SK-N-SH treated with all-trans-retinoic acid at 6 μM for 48 hours (cell line): ENCODE data around the gene RYR1.
"Not testable (repeated sequence)": the region's sequence is repeated elsewhere in the genome, so short reads cannot be mapped to it uniquely, and the experiment has no call there.

Experiments
- ATAC-seq: fragments of 200-7000 bp; cut with Tn5 transposase; 3 replicates; pipeline ENCODE4 v1.9.1; 2020; ENCODE audit warnings: mild to moderate bottlenecking, moderate library complexity
- ARNTL ChIP-seq: fragments of 450-650 bp; formaldehyde crosslinking; IDR thresholded peaks from 2 replicates; pipeline ENCODE4 v1.5.0; 2020; ENCODE audit warnings: low read depth, mild to moderate bottlenecking, moderate library complexity, borderline replicate concordance
- CREB5 ChIP-seq: fragments of 250-450 bp; sonication (Bioruptor Pico); IDR thresholded peaks from 2 replicates; pipeline ENCODE4 v1.5.1; 2020; ENCODE audit warnings: low read depth, mild to moderate bottlenecking, moderate library complexity
- CSDC2 ChIP-seq: fragments of 250-450 bp; sonication (Bioruptor Pico); IDR thresholded peaks from 2 replicates; pipeline ENCODE4 v1.5.0; 2020; ENCODE audit warnings: mild to moderate bottlenecking, moderate library complexity
- CSRNP3 ChIP-seq: fragments of 250-450 bp; sonication (Bioruptor Pico); IDR thresholded peaks from 2 replicates; pipeline ENCODE4 v1.5.1; 2021; ENCODE audit warnings: mild to moderate bottlenecking, moderate library complexity
- ESRRG ChIP-seq: fragments of 250-450 bp; sonication (Bioruptor Pico); IDR thresholded peaks from 2 replicates; pipeline ENCODE4 v1.6.1; 2021; ENCODE audit warnings: mild to moderate bottlenecking
- ISL1 ChIP-seq: fragments of 250-450 bp; sonication (Bioruptor Pico); IDR thresholded peaks from 2 replicates; pipeline ENCODE4 v2.1.2; 2022; ENCODE audit warnings: mild to moderate bottlenecking, moderate library complexity
- OSR1 ChIP-seq: fragments of 250-450 bp; sonication (Bioruptor Pico); IDR thresholded peaks from 2 replicates; pipeline ENCODE4 v1.8.0; 2022; ENCODE audit warnings: moderate library complexity, mild to moderate bottlenecking, inconsistent platforms
- PATZ1 ChIP-seq: fragments of 250-450 bp; sonication (Bioruptor Pico); IDR thresholded peaks from 2 replicates; pipeline ENCODE4 v1.8.0; 2020; ENCODE audit warnings: mild to moderate bottlenecking, moderate library complexity, borderline replicate concordance
- PPARA ChIP-seq: fragments of 250-450 bp; sonication (Bioruptor Pico); IDR thresholded peaks from 2 replicates; pipeline ENCODE4 v1.5.0; 2020; ENCODE audit warnings: mild to moderate bottlenecking, borderline replicate concordance
- RARB ChIP-seq: fragments of 250-450 bp; sonication (Bioruptor Pico); IDR thresholded peaks from 2 replicates; pipeline ENCODE4 v1.8.0; 2021; ENCODE audit warnings: mild to moderate bottlenecking, moderate library complexity
- SNAI2 ChIP-seq: fragments of 250-450 bp; sonication (Bioruptor Pico); IDR thresholded peaks from 2 replicates; pipeline ENCODE4 v1.5.0; 2020; ENCODE audit warnings: mild to moderate bottlenecking, moderate library complexity
- TCF4 ChIP-seq: fragments of 250-450 bp; sonication (Bioruptor Pico); IDR thresholded peaks from 2 replicates; pipeline ENCODE4 v1.8.0; 2021; ENCODE audit warnings: mild to moderate bottlenecking, moderate library complexity, borderline replicate concordance
- TOX ChIP-seq: fragments of 250-450 bp; sonication (Bioruptor Pico); IDR thresholded peaks from 2 replicates; pipeline ENCODE4 v1.8.0; 2021; ENCODE audit warnings: mild to moderate bottlenecking, moderate library complexity, borderline replicate concordance
- ZC3H10 ChIP-seq: fragments of 250-450 bp; sonication (Bioruptor Pico); IDR thresholded peaks from 2 replicates; pipeline ENCODE4 v1.5.1; 2021; ENCODE audit warnings: mild to moderate bottlenecking, moderate library complexity
- ZFP3 ChIP-seq: fragments of 250-450 bp; sonication (Bioruptor Pico); IDR thresholded peaks from 2 replicates; pipeline ENCODE4 v1.5.0; 2020; ENCODE audit warnings: mild to moderate bottlenecking, moderate library complexity
- ZFP30 ChIP-seq: fragments of 450-650 bp; formaldehyde crosslinking; IDR thresholded peaks from 2 replicates; pipeline ENCODE4 v1.5.0; 2022; ENCODE audit warnings: mild to moderate bottlenecking, moderate library complexity
- ZNF70 ChIP-seq: fragments of 450-650 bp; formaldehyde crosslinking; IDR thresholded peaks from 2 replicates; pipeline ENCODE4 v1.5.0; 2020; ENCODE audit warnings: mild to moderate bottlenecking, moderate library complexity
- ZNF8 ChIP-seq: fragments of 450-650 bp; formaldehyde crosslinking; IDR thresholded peaks from 2 replicates; pipeline ENCODE4 v1.5.0; 2020; ENCODE audit warnings: mild to moderate bottlenecking, moderate library complexity
- TF ChIP-seq, protein P1 (sequence below): fragments of 250-450 bp; sonication (Bioruptor Pico); IDR thresholded peaks from 2 replicates; pipeline ENCODE4 v1.8.0; 2021; ENCODE audit warnings: low read depth, mild to moderate bottlenecking, moderate library complexity, borderline replicate concordance

The RYR1 gene

DNA sequence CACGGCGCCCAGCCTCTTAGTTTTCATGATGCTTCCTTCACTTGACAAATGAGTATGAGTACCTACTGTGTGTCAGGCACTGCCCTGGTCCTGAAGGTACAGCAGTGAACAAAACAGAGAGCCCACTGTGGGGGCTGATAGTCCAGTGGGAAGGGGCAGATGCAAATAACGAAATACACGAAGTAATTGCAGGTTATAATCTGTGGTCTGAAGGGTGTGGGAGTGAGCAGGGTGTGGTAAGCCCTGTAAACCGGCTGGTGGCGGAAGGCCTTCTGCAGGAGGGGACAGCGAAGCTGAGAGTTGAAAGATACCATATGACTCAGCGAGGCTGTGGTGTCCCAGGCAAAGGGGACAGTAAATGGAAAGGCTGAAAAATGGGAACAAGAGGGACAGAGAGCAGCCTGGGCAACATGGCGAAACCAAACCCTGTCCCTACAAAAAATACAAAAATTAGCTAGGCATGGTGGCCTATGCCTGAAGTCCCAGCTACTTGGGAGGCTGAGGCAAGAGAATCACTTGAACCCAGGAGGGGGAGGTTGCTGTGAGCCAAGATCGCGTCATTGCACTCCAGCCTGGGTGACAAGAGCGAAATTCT is 123.8 kb downstream of the RYR1 start (continued):
- TF ChIP-seq PATZ1 (CRISPR knock-in tag) = no peak
- TF ChIP-seq, all 23 proteins: peak for 0

DNA sequence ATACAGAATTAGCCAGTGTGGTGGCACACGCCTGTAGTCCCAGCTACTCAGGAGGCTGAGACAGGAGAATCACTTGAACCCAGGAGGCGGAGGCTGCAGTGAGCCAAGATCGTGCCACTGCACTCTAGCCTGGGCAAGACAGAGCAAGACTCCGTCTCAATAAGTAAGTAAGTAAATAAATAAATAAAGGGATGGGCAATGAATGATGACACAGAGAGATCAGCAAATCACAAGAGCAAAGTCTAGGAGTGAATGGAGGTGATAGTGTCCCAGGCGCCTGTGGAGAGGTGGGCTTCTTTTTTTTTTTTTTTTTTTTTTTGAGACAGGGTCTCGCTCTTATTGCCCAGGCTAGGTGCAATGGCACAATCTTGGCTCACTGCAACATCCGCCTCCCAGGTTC is 125.4 kb downstream of the RYR1 start:
- not testable (repeated sequence) for ATAC-seq

DNA sequence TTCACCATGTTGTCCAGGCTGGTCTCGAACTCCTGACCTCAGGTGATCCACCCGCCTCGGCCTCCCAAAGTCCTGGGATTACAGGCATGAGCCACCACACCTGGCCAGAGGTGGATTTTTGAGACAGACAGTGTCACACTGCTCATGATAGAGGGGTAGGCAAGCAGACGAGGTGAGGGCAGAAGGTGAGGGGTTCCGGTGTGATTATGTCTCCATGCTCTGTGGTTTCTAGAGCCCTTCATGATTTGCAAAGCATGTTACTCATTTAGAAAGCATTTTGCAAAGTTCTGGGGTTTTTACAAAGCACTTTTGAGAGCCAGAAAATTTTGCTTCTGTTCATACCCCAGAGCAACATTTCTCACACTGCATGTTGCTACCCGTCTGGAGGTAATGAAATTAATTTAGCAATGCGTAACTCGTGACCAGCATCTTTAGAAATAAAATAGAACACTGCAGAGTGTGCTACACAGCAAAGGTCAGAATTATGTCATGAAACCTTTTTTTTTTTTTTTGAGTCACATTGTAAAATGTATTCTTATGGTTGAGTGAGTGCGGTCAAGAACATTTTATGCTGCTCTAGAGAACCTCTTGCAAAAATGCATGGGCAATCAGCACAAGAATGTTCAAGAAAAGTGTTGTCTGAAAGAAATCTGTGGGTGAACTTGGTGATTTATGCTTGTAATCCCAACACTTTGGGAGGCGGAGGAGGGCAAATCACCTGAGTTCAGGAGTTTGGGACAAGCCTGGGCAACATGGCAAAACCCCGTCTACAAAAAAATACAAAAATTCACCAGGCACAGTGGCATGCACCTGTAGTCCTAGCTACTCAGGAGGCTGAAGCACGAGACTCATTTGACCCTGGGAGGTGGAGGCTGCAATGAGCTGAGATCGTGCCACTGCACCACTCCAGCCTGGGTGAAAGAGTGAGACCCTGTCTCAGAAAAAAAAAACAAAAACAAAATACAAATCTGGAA is 126.2 kb downstream of the RYR1 start:
- ATAC-seq = no peak

GRCh38 chr19:38561053-38561606 is 127.6 kb downstream of the RYR1 start:
- ATAC-seq = no peak
- TF ChIP-seq SNAI2 = no peak
- TF ChIP-seq, protein P1, sequence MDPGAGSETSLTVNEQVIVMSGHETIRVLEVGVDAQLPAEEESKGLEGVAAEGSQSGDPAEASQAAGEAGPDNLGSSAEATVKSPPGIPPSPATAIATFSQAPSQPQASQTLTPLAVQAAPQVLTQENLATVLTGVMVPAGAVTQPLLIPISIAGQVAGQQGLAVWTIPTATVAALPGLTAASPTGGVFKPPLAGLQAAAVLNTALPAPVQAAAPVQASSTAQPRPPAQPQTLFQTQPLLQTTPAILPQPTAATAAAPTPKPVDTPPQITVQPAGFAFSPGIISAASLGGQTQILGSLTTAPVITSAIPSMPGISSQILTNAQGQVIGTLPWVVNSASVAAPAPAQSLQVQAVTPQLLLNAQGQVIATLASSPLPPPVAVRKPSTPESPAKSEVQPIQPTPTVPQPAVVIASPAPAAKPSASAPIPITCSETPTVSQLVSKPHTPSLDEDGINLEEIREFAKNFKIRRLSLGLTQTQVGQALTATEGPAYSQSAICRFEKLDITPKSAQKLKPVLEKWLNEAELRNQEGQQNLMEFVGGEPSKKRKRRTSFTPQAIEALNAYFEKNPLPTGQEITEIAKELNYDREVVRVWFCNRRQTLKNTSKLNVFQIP (CRISPR knock-in tag) = no peak
- TF ChIP-seq ZNF8 (CRISPR knock-in tag) = no peak
- TF ChIP-seq TCF4 (CRISPR knock-in tag) = no peak
- TF ChIP-seq ZNF70 = no peak
- no peak for TF ChIP-seq PPARA (CRISPR knock-in tag)
- no peak for TF ChIP-seq ESRRG (CRISPR knock-in tag)

More for the DNA sequence above, 126.2 kb downstream of the RYR1 start:
- TF ChIP-seq, protein P1 (CRISPR knock-in tag) = no peak
- TF ChIP-seq SNAI2 = no peak
- TF ChIP-seq ZFP3 (CRISPR knock-in tag) = no peak
- TF ChIP-seq ZFP30 = no peak
- TF ChIP-seq ARNTL (CRISPR knock-in tag) = no peak
- TF ChIP-seq PPARA (CRISPR knock-in tag) = no peak
- TF ChIP-seq CSDC2 (CRISPR knock-in tag) = no peak
- no peak for TF ChIP-seq CREB5 (CRISPR knock-in tag)
- TF ChIP-seq ZC3H10 (CRISPR knock-in tag) = no peak
- TF ChIP-seq TOX (CRISPR knock-in tag) = no peak
- TF ChIP-seq PATZ1 (CRISPR knock-in tag) = no peak

GRCh38 chr19:38561658-38562057 is 128.2 kb downstream of the RYR1 start:
- no peak for ATAC-seq
- TF ChIP-seq ESRRG (CRISPR knock-in tag) (no peak), TCF4 (CRISPR knock-in tag) (no peak), CSRNP3 (CRISPR knock-in tag) (no peak), ZNF8 (CRISPR knock-in tag) (no peak), ZC3H10 (CRISPR knock-in tag) (no peak), CSDC2 (CRISPR knock-in tag) (no peak), RARB (CRISPR knock-in tag) (no peak), ZFP30 (no peak), ZFP3 (CRISPR knock-in tag) (no peak), ISL1 (CRISPR knock-in tag) (no peak), TOX (CRISPR knock-in tag) (no peak), OSR1 (CRISPR knock-in tag) (no peak), CREB5 (CRISPR knock-in tag) (no peak), SNAI2 (no peak)
